ENCODE results near the gene TUBB2B. TPM values are rescaled to one million over a fixed set of nuclear protein-coding genes. Genes with fewer than 3 reads are reported as not detected.

The TUBB2B gene
- total RNA-seq, 4 donors from 2014 or later = 0.26 to 80.7 (median 4.3) TPM; not detected in 1

- intact Hi-C loops (cut with DNase I; ENCODE audit: low total_unique reads) = no loop called here
- Histone ChIP-seq H3K27ac (no peak overlapping the region), H3K36me3 (no peaks in the 10 kb centered on the region), H3K9me3 (no peaks in the 10 kb centered on the region), H3K4me1 (peaks cover 0 to 4% of the 10 kb centered on the region in 2 donors), H3K27me3 (no peaks in the 10 kb centered on the region), H3K4me3 (no peak overlapping the region)
- no peak for TF ChIP-seq POLR2A (IDR thresholded peaks at IDR 0.05)
- TF ChIP-seq CTCF (IDR thresholded peaks at IDR 0.05) = no peak
- DNase-seq = no peak
Observed at GRCh38 chr6:3211681-3212080, 15.8 kb downstream of the TUBB2B start.

GRCh38 chr6:3210024-3210610 is 17.3 kb downstream of the TUBB2B start:
- intact Hi-C loops (cut with DNase I; ENCODE audit: low total_unique reads) = no loop called here
- no peaks in the 10 kb centered on the region for H3K36me3 ChIP-seq
- no peaks in the 10 kb centered on the region for H3K27me3 ChIP-seq
- no peak for DNase-seq
- H3K9me3 ChIP-seq = no peaks in the 10 kb centered on the region
- TF ChIP-seq POLR2A (IDR thresholded peaks at IDR 0.05) = no peak
- TF ChIP-seq CTCF (IDR thresholded peaks at IDR 0.05) = no peak
- H3K27ac ChIP-seq = no peak overlapping the region
- no peak overlapping the region for H3K4me3 ChIP-seq
- H3K4me1 ChIP-seq = peaks cover 0 to 4% of the 10 kb centered on the region in 2 donors

- H3K9me3 ChIP-seq = no peaks in the 10 kb centered on the region
- intact Hi-C loops (cut with DNase I; ENCODE audit: low total_unique reads) = no loop called here
- no peaks in the 10 kb centered on the region for H3K27me3 ChIP-seq
- peaks cover 0 to 4% of the 10 kb centered on the region in 2 donors for H3K4me1 ChIP-seq
- H3K4me3 ChIP-seq = no peak overlapping the region
- no peak for TF ChIP-seq POLR2A (IDR thresholded peaks at IDR 0.05)
- no peak for TF ChIP-seq CTCF (IDR thresholded peaks at IDR 0.05)
- peak; percentile 53 to 61 for DNase-seq
- peak overlapping the region in 1 of 2 donors; percentile 0 for H3K27ac ChIP-seq
- H3K36me3 ChIP-seq = no peaks in the 10 kb centered on the region
Observed at GRCh38 chr6:3209114-3210023, 18.1 kb downstream of the TUBB2B start.

GRCh38 chr6:3208775-3209113 is 18.7 kb downstream of the TUBB2B start:
- Histone ChIP-seq H3K9me3 (no peaks in the 10 kb centered on the region), H3K27ac (no peak overlapping the region), H3K4me3 (no peak overlapping the region), H3K36me3 (no peaks in the 10 kb centered on the region), H3K27me3 (no peaks in the 10 kb centered on the region), H3K4me1 (peaks cover 0 to 4% of the 10 kb centered on the region in 2 donors)
- DNase-seq = no peak
- TF ChIP-seq CTCF (IDR thresholded peaks at IDR 0.05) (no peak), POLR2A (IDR thresholded peaks at IDR 0.05) (no peak)
- intact Hi-C loops (cut with DNase I; ENCODE audit: low total_unique reads) = no loop called here

GRCh38 chr6:3208098-3208774 is 19.2 kb downstream of the TUBB2B start:
- intact Hi-C loops (cut with DNase I; ENCODE audit: low total_unique reads) = no loop called here

More at GRCh38 chr6:3208098-3208774, 19.2 kb downstream of the TUBB2B start:
- Histone ChIP-seq H3K27ac (no peak overlapping the region), H3K9me3 (no peaks in the 10 kb centered on the region), H3K27me3 (no peaks in the 10 kb centered on the region), H3K4me1 (peaks cover 0 to 4% of the 10 kb centered on the region in 2 donors), H3K4me3 (no peak overlapping the region), H3K36me3 (no peaks in the 10 kb centered on the region)
- TF ChIP-seq CTCF (IDR thresholded peaks at IDR 0.05) (no peak), POLR2A (IDR thresholded peaks at IDR 0.05) (no peak)
- DNase-seq = no peak

All from uterus (tissue), 4 donors.